Heart left ventricle (tissue), 16 donors: Measurements from ENCODE around the gene DDOST. TPM values are rescaled to one million over a fixed set of nuclear protein-coding genes. Genes with fewer than 3 reads are reported as not detected.

Source experiments
- ATAC-seq, 4 donors: fragments of 200-7000 bp; cut with Tn5 transposase; one replicate each; pipeline ENCODE4 v1.9.1; 2020 to 2022; ENCODE audit warnings: moderate library complexity in 4 of 4, mild to moderate bottlenecking in 3 of 4, moderate number of reproducible peaks in 1 of 4
- DNase-seq, 5 donors: peaks; one replicate each; pipeline ENCODE4 v3.0.0-alpha.2; 2020
- H3K27ac ChIP-seq, 12 donors: fragments of 200-600 bp; sonication (generic) in 4 of 12; one replicate each; pipeline versions ENCODE4 v1.5.0 to v1.8.0; 2016 to 2022; ENCODE audit warnings: mild to moderate bottlenecking in 2 of 12
- H3K27me3 ChIP-seq, 9 donors: fragments of 200-600 bp; sonication (generic) in 2 of 9; one replicate each; pipeline versions ENCODE4 v1.5.1 to v1.8.0; 2016 to 2022; ENCODE audit warnings: mild to moderate bottlenecking in 3 of 9
- H3K36me3 ChIP-seq, 9 donors: fragments of 200-600 bp; sonication (generic) in 2 of 9; one replicate each; pipeline versions ENCODE4 v1.5.0 to v1.8.0; 2018 to 2022; ENCODE audit warnings: mild to moderate bottlenecking in 2 of 9
- H3K4me1 ChIP-seq, 12 donors: fragments of 200-600 bp; sonication (generic) in 4 of 12; one replicate each; pipeline versions ENCODE4 v1.5.0 to v1.8.0; 2016 to 2022; ENCODE audit warnings: mild to moderate bottlenecking in 3 of 12
- H3K4me3 ChIP-seq, 12 donors: fragments of 200-600 bp; sonication (generic) in 4 of 12; one replicate each; pipeline versions ENCODE4 v1.5.0 to v1.8.0; 2017 to 2022; ENCODE audit warnings: mild to moderate bottlenecking in 9 of 12, moderate library complexity in 4 of 12
- H3K9me3 ChIP-seq, 12 donors: fragments of 200-600 bp; sonication (generic) in 4 of 12; one replicate each; pipeline versions ENCODE4 v1.5.0 to v1.8.0; 2016 to 2022; ENCODE audit warnings: mild to moderate bottlenecking in 1 of 12
- CTCF ChIP-seq, 12 donors: fragments of 200-600 bp; sonication (generic) in 4 of 12; IDR thresholded peaks; one replicate each; pipeline versions ENCODE4 v1.5.0 to v1.8.0; 2018 to 2022; ENCODE audit warnings: antibody characterized with exemption in 12 of 12, mild to moderate bottlenecking in 5 of 12
- POLR2A ChIP-seq, 2 donors: fragments of 450-650 bp; IDR thresholded peaks; one replicate each; pipeline ENCODE4 v1.6.1; 2017; ENCODE audit warnings: antibody characterized with exemption in 2 of 2, mild to moderate bottlenecking in 2 of 2, moderate library complexity in 2 of 2
- WGBS, 4 donors: extraction: QIAGEN DNeasy Blood & Tissue Kit in 2 of 4; methylation state at CpG; one replicate each; pipeline versions ENCODE4 v1.1.5 to v1.1.7; 2013 to 2018; 5-methylcytosine and 5-hydroxymethylcytosine counted together
- intact Hi-C, 10 donors: fragments of 100-400 bp; cut with DNase I; formaldehyde crosslinking; loops; one replicate each; pipeline versions ENCODE4 v1.11.1 to v1.14.2; 2022
- polyA plus RNA-seq, 2 donors: library from polyadenylated mRNA; stranded (reverse); fragments of 200-250 nt; gene quantifications; one replicate each; pipeline ENCODE4 v1.2.3, GENCODE V29; 2013
- total RNA-seq, 9 donors: library from RNA; depleted of rRNA in 2 of 9; stranded (reverse); fragments of >200 nt in 2 of 9; fragmentation: NEBNext Ultra II Directional in 3 of 9; extraction: Animal tissue kit (Norgen Biotek cat#: 25700) in 3 of 9; gene quantifications; one replicate each; pipeline versions ENCODE4 v1.1.0 to v1.2.4, GENCODE V29; 2016 to 2023
- donor health status: ischemic (EF 13 %, LVEDD 7.1; RV severe dilation, severe dysfunction).
- donor health status: healthy with polysubstance abuse.
- donor health status: DM: no; HTN: yes; CAD: no.
- donor health status: DM: no; HTN: no; CAD: no.
- donor health status: ischemic (EF 25% LVEDD 6.9; RV normal size, moderate dysfunction).
- donor health status: ischemic (EF 25% LVEDD 5.7; RV mildly dilated, moderate dysfunction).
- donor health status: healthy.
- donor health status: DM: yes; HTN: yes; CAD: no.
- donor health status: ischemic (EF 35%, LVEDD 5.7; RV mildly dilated, moderate dysfunction).
- donor health status: nonischemic (EF 11% LVEDD 7.7; RV severe dilation, severe dysfunction).
- donor health status: DM: yes; HTN: yes; CAD: no.
- donor health status: PGD.
- donor health status: ischemic (EF 29% LVEDD 5.4; RV normal size, mild dysfunction).
- donor health status: nonischemic (EF 23%, LVEDD 6.1; RV moderate dilation, normal function).

DDOST gene
- total and polyA plus RNA-seq, 11 donors, result 88.9 to 211 (median 128) TPM

DNA sequence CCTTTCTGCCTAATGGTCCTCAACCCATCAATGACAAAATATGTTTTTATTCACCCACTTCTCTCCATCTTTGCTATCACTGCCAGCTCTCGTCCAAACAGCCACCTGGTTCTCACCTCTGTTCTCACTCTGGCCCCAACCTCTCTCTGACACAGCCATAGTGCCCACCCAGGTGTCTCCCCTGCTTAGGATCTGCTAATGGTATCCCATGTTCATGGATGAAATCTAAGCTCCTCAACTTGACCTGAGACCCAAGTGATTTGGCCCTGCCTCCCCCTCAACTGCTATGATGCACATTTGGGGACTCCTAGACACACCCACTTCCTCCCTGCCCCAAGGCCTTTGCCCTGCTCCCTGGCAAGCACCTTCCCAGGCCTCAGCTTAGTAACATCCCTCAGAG, 30.7 kb upstream of the DDOST start:
- TF ChIP-seq CTCF (IDR thresholded peaks at IDR 0.05) (no peak), POLR2A (IDR thresholded peaks at IDR 0.05) (no peak)
- DNase-seq (peak in 2 of 5 donors; percentile 5 to 17), ATAC-seq (no peak)
- Histone ChIP-seq H3K4me3 (no peak overlapping the region), H3K9me3 (peaks cover 0 to 7% (median 0%) of the 10 kb centered on the region in 12 donors), H3K36me3 (no peaks in the 10 kb centered on the region), H3K4me1 (peaks cover 0 to 11% (median 2%) of the 10 kb centered on the region in 12 donors), H3K27me3 (no peaks in the 10 kb centered on the region), H3K27ac (no peak overlapping the region)
- intact Hi-C loops, result loop anchor here in 1 of 10 donors (10.0 kb wide), 2 partner anchors 293 to 673 kb away; no protein-coding TSS in a partner anchor
- 85 to 94% (median 88%) methylated on average over 1 of the region's 1 CpG for WGBS, 4 donors

DNA sequence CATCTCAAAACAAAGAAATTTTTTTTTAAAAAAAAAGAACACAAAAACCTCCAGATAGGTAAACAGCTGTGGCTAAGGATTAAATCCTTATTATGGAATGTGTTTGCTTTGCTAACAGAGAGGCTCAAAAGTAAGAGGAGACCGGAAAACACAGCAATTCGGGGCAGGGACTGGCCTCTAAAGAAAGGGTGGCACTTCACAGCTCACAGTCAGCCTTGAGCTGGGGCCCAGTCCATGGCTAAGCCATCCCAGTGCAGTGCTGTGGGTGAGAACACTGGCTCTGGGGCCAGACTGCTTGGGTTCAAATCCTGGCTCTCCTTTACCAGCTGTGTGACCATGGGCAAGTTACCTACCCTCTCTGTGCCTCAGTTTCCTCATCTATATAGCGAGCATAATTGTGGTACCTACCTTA, 28.5 kb upstream of the DDOST start:
- TF ChIP-seq POLR2A (IDR thresholded peaks at IDR 0.05), result no peak
- no peak for TF ChIP-seq CTCF (IDR thresholded peaks at IDR 0.05)

DNA sequence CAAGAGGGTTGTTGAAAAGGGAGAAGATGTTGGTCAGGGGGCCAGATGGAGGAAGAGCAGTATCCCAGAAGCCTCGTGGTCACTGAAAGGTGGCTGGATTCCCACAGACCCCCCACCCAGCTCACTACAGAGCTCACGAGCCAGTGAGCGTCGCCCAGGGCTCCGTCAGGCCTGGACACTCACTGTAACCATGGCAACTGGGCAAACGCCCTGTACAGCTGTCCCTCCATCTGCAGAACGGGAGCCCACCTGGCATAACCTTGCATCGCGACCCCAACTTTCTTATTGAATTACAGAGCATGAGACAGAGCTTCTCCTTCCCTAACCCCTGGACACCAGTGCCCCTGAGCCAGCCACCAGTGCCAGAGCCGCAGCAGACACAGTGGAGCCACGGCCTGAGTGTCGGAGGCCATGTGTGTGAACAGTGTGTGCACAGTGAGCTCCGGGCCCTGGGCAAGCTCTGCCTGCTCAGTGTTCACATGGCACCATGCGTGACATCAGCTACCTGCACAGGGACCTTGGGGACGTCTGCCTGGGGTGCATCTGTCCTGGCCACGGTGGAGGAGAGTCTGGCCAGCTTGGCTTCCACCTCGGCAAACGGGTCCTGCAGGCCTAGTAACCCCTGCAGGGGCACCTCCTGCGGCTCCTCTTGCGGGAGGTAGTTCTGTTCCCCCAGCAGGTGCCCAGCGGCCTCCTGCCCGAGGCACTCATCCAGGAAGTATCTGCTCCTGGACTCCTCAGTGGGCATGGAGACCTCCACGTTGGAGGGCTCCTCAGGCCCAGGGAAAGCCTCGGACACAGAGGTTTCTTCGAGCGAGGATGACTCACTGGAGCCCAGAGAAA, 25.9 kb upstream of the DDOST start:
- no peaks in the 10 kb centered on the region for H3K36me3 ChIP-seq
- H3K9me3 ChIP-seq, result peaks cover 0 to 5% (median 0%) of the 10 kb centered on the region in 12 donors
- H3K4me1 ChIP-seq, result peaks cover 0 to 34% (median 14%) of the 10 kb centered on the region in 12 donors
- intact Hi-C loops, result no loop called here
- ATAC-seq (no peak), DNase-seq (peak in 1 of 5 donors; percentile 56)
- no peak overlapping the region for H3K4me3 ChIP-seq
- TF ChIP-seq CTCF (IDR thresholded peaks at IDR 0.05), result no peak
- TF ChIP-seq POLR2A (IDR thresholded peaks at IDR 0.05), result no peak
- WGBS, 4 donors, result 90 to 92% (median 90%) methylated on average over 16 to 26 of the region's 26 CpGs
- no peaks in the 10 kb centered on the region for H3K27me3 ChIP-seq
- no peak overlapping the region for H3K27ac ChIP-seq

More for the DNA sequence above, 28.5 kb upstream of the DDOST start:
- peaks cover 0 to 16% (median 8%) of the 10 kb centered on the region in 12 donors for H3K4me1 ChIP-seq
- ATAC-seq, result no peak
- no peak overlapping the region for H3K27ac ChIP-seq
- no peaks in the 10 kb centered on the region for H3K27me3 ChIP-seq
- WGBS, 4 donors, result 88 to 94% (median 91%) methylated on average over 3 of the region's 3 CpGs
- peak in 1 of 5 donors; percentile 10 for DNase-seq
- H3K9me3 ChIP-seq, result peaks cover 0 to 7% (median 0%) of the 10 kb centered on the region in 12 donors
- no peak overlapping the region for H3K4me3 ChIP-seq
- H3K36me3 ChIP-seq, result no peaks in the 10 kb centered on the region
- intact Hi-C loops, result loop anchor here in 1 of 10 donors (10.0 kb wide), 2 partner anchors 295 to 675 kb away; no protein-coding TSS in a partner anchor

DNA sequence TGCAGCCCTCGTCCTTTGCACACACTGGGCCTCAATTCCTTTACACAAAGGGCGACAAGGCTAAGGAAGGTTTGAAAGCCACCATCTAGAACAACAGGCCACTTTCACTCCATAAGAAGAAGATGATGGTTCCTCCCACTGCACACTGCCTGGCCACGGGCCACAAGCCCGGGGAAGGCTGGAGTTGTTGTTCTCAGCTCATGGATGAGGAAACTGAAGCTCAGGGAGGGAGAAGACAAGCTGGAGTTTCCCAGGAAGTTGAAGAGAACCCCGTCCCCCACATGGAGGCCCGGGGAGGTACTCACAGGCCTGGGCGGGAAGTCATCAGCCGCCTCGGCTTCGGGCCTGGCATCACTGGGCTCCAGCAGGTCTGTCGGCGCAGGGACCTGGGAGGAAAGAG, 24.6 kb upstream of the DDOST start:
- Histone ChIP-seq H3K4me1 (peaks cover 0 to 34% (median 14%) of the 10 kb centered on the region in 12 donors), H3K36me3 (no peaks in the 10 kb centered on the region), H3K9me3 (no peaks in the 10 kb centered on the region), H3K27ac (peak overlapping the region; percentile 78 to 95 (median 88)), H3K27me3 (no peaks in the 10 kb centered on the region), H3K4me3 (peak overlapping the region in 1 of 12 donors; percentile 61)
- DNase-seq (peak in 1 of 5 donors; percentile 49), ATAC-seq (peak in 2 of 4 donors; percentile 27 to 28)
- intact Hi-C loops, result no loop called here
- 54 to 68% (median 62%) methylated on average over 11 to 12 of the region's 12 CpGs for WGBS, 4 donors
- TF ChIP-seq POLR2A (IDR thresholded peaks at IDR 0.05) (no peak), CTCF (IDR thresholded peaks at IDR 0.05) (no peak)
